Activated CD4-positive, CD25-positive, alpha-beta regulatory T cell treated with anti-CD3 and anti-CD28 coated beads, Interleukin-2, amount 50 U/mL, for 24 hours (primary cell): ENCODE data around the gene SKIDA1.
A peak's percentile ranks its signal among the peaks of the same experiment; 100 is the strongest.

Source experiments
- ATAC-seq, 2 donors: fragments of 150-1000 bp; cut with Tn5 transposase; one replicate each; pipeline ENCODE4 v1.10.0; 2021; ENCODE audit warnings: mild to moderate bottlenecking in 1 of 2, moderate library complexity in 1 of 2

The SKIDA1 gene

GRCh38 chr10:21528236-21529031 is 3.0 kb upstream of the SKIDA1 start:
- no peak for ATAC-seq

DNA sequence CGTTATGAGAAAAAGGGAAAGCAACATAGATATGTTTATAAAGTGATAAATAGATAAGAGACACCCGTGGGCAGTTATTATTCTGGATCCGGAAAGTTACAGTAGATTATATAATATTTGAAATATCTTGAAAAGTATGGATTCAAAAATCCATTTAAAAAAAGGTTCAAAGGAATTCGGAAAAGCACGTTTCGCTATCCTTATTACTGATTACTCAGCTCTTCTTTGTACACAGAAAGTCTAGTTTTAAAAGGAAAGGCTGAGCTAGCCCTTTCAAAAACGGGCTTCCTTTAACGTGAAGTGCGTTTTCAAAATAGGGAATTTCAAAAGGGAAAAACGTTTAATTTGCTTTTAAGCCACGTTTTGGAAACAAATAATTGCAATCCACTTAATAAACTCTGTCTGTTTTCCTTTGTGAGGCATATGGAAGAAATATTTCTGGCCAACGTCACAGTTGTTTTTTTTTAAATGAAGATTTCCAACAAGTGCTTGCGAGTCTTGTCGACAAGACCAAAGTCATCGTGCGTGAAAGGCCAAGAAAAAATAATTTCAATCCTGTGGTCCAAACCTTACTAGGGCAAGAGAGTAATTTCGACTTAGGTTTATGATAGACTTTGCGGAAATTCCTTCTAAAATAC is 2.2 kb upstream of the SKIDA1 start:
- no peak for ATAC-seq

DNA sequence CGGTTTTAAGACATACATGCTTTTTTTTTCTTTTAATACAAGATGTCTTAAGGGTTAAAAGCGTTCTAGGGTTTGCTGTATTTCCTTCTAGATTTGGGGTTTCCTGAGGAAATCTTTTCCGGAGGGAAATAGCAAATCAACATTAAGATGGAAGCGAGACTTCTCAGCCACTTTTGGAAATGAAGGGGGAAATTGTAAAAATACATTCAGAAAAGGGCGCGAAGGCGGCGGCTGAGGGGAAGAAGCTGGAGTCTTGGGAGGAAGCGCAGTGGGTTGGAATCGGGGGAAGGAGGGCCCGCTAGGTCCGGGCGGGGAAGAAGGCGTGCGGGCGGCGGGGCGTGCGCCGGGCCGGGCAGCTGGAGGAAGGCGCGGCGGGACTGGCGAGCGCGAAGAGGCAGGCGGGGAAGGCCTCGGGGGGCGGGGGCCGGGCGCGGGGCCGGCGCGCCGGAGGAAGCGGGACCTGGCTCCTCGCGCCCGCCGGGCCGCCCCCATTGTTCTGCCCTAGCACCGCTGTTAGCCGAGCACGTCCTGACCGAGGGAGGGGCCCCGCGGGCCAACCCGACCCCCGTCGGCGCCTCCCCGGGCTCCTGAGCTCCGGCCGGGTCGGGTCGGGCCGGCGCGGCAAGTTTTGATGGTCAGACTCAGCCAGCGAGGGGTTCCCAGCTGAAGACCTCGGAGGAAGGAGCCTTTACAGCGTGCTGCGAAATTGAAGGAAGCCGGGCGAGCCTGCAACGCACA is 1.5 kb upstream of the SKIDA1 start:
- peak; percentile 13 to 19 for ATAC-seq

- ATAC-seq = peak; percentile 45 to 61
Measured at GRCh38 chr10:21526188-21526859, 842 bp upstream of the SKIDA1 start.

DNA sequence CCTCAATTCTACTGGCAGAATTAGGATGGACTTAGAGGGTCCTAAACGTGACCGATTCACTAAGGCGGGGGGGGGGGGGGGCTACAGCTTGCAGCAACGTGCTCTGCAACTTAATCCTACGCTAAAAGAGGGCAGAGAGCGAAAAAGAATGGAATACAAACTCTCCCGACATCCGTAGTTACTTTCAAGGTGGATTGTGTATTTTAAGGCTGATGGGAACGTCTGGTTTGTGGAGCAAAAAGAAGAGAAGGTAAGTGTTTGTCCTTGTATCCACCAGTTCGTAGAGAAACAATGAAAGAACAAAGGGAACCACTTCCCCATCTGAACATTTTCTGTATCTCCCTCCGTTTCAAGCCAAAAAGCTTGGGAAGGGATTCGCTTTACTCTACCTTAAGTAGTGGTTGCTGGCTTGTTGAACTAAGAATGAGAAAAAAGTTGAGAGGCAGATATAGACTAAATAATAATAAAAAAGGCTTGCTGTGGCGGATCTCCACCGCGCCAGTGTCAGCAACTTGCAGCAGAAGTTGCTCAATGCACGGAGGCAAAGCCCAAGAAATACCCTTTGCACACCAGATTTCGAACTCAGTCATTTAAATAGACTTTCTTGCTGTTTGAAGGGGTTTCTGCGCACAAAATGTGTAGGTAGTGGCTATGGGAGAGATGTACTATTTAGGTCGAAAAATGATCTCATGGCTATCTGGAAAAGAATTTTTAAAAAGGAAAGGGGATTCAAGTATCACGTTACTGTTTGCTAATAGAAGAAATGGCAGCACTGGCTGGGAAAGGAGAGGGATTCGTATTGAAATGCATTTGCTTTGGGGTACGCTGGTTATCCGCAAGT is 736 bp downstream of the SKIDA1 start:
- no peak for ATAC-seq

GRCh38 chr10:21524131-21524525 is 1.4 kb downstream of the SKIDA1 start:
- no peak for ATAC-seq

- ATAC-seq = no peak
Measured at GRCh38 chr10:21523557-21524008, 1.9 kb downstream of the SKIDA1 start.

GRCh38 chr10:21522631-21523406 is 2.7 kb downstream of the SKIDA1 start:
- ATAC-seq = no peak

GRCh38 chr10:21521751-21522533 is 3.5 kb downstream of the SKIDA1 start:
- ATAC-seq = no peak

DNA sequence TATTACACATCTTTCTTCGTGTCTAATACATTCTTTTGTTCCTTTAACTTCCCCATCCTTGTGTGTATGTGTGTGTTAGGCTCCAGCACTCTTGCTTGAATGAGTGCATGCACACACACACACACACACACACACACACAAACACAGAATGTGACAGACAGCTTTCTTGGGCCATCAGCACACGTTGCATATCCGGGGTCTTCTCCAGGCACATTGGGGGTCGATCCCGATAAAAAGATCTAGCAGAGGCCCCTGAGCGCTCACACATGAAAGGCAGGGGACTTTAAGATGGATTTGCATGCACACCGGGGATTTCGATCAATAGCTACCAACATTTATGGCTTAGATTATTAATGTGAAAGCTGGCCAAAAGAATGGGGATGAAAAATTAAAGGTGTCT is 4.5 kb downstream of the SKIDA1 start:
- no peak for ATAC-seq

DNA sequence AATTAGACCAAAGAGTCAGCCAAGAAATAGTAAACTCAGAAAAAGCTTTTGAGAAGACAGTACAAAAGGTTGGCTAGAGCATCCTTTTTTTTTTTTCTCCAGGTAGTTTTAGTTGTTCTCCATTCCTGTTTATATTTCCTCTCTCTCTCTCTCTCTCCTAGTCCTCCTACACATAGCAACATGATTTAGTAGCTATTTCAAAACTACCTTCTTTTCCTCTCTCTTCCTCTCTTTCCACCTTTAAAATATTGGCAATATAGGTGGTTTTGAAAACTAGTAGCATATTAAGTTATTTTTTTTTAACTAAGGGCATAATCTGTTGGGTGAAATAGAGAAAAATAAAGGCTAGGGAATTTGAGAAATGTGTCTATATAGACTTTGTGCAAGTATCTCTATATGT is 5.0 kb downstream of the SKIDA1 start:
- ATAC-seq = no peak

DNA sequence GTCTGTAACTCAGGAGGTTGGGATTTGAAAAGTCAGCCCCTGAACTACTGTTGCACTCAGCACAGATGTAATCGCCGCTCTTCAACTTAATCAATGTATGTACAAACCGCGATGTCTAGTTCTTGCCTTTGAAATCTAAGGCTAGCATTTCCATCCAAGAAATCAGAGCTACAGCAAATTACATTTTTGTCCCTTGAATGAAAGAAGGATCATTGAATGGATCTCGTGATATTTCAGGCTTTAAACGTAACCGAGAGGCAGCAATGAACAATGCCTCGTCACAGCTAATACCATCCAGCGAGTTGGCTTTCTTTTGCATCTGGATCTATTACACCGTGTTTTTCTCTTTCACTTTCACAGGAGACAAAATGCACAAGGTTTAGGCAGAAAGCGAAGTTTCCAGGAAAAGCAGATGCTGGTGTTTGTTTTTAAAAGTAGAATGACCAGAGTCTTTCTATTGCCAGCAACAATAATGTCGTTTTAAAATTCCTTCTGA is 5.5 kb downstream of the SKIDA1 start:
- peak; percentile 51 to 55 for ATAC-seq

DNA sequence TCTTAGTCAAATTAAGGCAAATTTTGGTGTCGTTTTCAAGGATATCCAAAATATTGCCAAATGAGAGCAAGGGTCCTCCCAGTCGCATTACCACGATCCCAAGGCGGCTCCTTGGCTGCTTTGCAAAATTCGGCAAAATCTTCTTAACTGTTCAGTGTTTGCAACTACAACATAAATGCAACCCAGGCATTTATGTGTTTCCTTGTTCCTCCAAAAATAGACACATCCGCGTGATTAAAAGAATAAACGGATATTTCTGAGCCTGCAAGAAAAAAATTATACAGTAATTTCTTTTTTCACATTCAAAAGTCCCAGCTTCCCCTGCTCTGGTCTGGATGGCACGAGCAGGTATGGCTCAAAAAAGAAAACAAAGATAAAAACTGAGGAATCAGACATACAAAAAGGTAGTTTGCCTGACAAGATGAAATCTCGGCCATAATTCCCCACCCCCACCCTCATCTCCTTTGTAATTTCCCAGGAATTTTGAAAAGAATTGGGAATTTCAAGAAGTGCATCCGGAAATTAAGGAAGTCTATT is 6.0 kb downstream of the SKIDA1 start:
- ATAC-seq = no peak

- ATAC-seq = no peak
Measured at GRCh38 chr10:21518641-21519396, 6.7 kb downstream of the SKIDA1 start.

- ATAC-seq = peak; percentile 67 to 68
Measured at GRCh38 chr10:21518149-21518640, 7.3 kb downstream of the SKIDA1 start.

DNA sequence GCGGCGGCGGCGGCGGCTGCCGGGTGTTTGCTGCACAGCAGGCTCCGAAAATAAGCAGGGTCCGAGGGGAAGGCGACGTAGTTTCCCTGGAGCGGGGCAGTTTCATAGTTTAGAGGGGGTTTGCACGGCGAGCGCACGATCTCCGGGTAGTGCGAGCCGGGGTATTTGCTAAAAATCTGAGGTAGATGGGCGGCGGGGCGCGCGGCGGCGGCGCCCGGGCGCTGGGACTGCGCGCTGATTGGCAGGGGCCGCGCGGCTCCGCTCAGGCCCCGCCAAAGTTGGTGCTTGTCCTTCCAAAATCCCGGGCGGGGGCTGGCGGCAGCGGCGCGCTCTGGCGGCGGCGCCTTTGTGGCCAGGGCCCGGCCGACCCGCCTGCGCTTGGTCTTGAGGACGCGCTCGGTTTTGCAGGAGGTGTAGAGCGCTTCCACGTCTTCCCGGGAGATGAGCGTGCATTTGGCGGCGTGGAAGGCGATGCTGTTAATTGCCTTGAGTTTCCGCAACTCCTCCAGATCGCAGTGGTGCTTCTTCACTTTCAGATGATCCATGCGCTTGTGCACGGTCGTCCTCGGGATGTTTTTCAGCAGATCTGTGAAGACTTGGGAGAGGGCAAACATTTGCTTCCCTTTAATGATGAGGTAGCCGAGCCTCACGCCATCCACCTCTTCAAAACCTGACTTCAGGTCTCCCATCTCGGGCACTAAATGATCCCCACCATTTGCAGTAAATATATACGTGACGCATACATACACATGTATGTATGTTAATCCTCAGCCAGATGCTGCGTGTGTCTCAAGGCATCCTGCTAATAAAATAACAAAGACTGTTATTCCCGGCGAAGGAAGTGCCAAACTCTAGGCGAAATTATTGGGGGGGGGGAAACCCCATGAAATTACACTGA is 8.1 kb downstream of the SKIDA1 start:
- peak; percentile 25 to 34 for ATAC-seq

- peak; percentile 65 to 70 for ATAC-seq
Measured at GRCh38 chr10:21516242-21517131, 9.0 kb downstream of the SKIDA1 start.
